SK-N-SH treated with all-trans-retinoic acid at 6 μM for 48 hours (cell line): ENCODE measurements around the gene LPIN2.

Experiments
- ATAC-seq: fragments of 200-7000 bp; cut with Tn5 transposase; 3 replicates; pipeline ENCODE4 v1.9.1; 2020; ENCODE audit warnings: mild to moderate bottlenecking, moderate library complexity
- ARNTL ChIP-seq: fragments of 450-650 bp; formaldehyde crosslinking; IDR thresholded peaks from 2 replicates; pipeline ENCODE4 v1.5.0; 2020; ENCODE audit warnings: low read depth, mild to moderate bottlenecking, moderate library complexity, borderline replicate concordance
- BACH2 ChIP-seq: fragments of 250-450 bp; sonication (Bioruptor Pico); IDR thresholded peaks from 2 replicates; pipeline ENCODE4 v1.9.0; 2021; ENCODE audit warnings: mild to moderate bottlenecking, borderline replicate concordance
- CREB5 ChIP-seq: fragments of 250-450 bp; sonication (Bioruptor Pico); IDR thresholded peaks from 2 replicates; pipeline ENCODE4 v1.5.1; 2020; ENCODE audit warnings: low read depth, mild to moderate bottlenecking, moderate library complexity
- CSDC2 ChIP-seq: fragments of 250-450 bp; sonication (Bioruptor Pico); IDR thresholded peaks from 2 replicates; pipeline ENCODE4 v1.5.0; 2020; ENCODE audit warnings: mild to moderate bottlenecking, moderate library complexity
- ESRRG ChIP-seq: fragments of 250-450 bp; sonication (Bioruptor Pico); IDR thresholded peaks from 2 replicates; pipeline ENCODE4 v1.6.1; 2021; ENCODE audit warnings: mild to moderate bottlenecking
- ISL1 ChIP-seq: fragments of 250-450 bp; sonication (Bioruptor Pico); IDR thresholded peaks from 2 replicates; pipeline ENCODE4 v2.1.2; 2022; ENCODE audit warnings: mild to moderate bottlenecking, moderate library complexity
- OSR1 ChIP-seq: fragments of 250-450 bp; sonication (Bioruptor Pico); IDR thresholded peaks from 2 replicates; pipeline ENCODE4 v1.8.0; 2022; ENCODE audit warnings: moderate library complexity, mild to moderate bottlenecking, inconsistent platforms
- RARB ChIP-seq: fragments of 250-450 bp; sonication (Bioruptor Pico); IDR thresholded peaks from 2 replicates; pipeline ENCODE4 v1.8.0; 2021; ENCODE audit warnings: mild to moderate bottlenecking, moderate library complexity
- SNAI2 ChIP-seq: fragments of 250-450 bp; sonication (Bioruptor Pico); IDR thresholded peaks from 2 replicates; pipeline ENCODE4 v1.5.0; 2020; ENCODE audit warnings: mild to moderate bottlenecking, moderate library complexity
- TCF4 ChIP-seq: fragments of 250-450 bp; sonication (Bioruptor Pico); IDR thresholded peaks from 2 replicates; pipeline ENCODE4 v1.8.0; 2021; ENCODE audit warnings: mild to moderate bottlenecking, moderate library complexity, borderline replicate concordance
- TOX ChIP-seq: fragments of 250-450 bp; sonication (Bioruptor Pico); IDR thresholded peaks from 2 replicates; pipeline ENCODE4 v1.8.0; 2021; ENCODE audit warnings: mild to moderate bottlenecking, moderate library complexity, borderline replicate concordance
- ZC3H10 ChIP-seq: fragments of 250-450 bp; sonication (Bioruptor Pico); IDR thresholded peaks from 2 replicates; pipeline ENCODE4 v1.5.1; 2021; ENCODE audit warnings: mild to moderate bottlenecking, moderate library complexity
- ZFP3 ChIP-seq: fragments of 250-450 bp; sonication (Bioruptor Pico); IDR thresholded peaks from 2 replicates; pipeline ENCODE4 v1.5.0; 2020; ENCODE audit warnings: mild to moderate bottlenecking, moderate library complexity
- ZFP30 ChIP-seq: fragments of 450-650 bp; formaldehyde crosslinking; IDR thresholded peaks from 2 replicates; pipeline ENCODE4 v1.5.0; 2022; ENCODE audit warnings: mild to moderate bottlenecking, moderate library complexity
- ZNF565 ChIP-seq: fragments of 450-650 bp; formaldehyde crosslinking; conservative IDR thresholded peaks from 2 replicates; pipeline ENCODE4 v1.5.0; 2020; ENCODE audit warnings: low read depth, mild to moderate bottlenecking, moderate library complexity
- ZNF70 ChIP-seq: fragments of 450-650 bp; formaldehyde crosslinking; IDR thresholded peaks from 2 replicates; pipeline ENCODE4 v1.5.0; 2020; ENCODE audit warnings: mild to moderate bottlenecking, moderate library complexity
- TF ChIP-seq, protein P1 (sequence below): fragments of 250-450 bp; sonication (Bioruptor Pico); IDR thresholded peaks from 2 replicates; pipeline ENCODE4 v1.8.0; 2021; ENCODE audit warnings: low read depth, mild to moderate bottlenecking, moderate library complexity, borderline replicate concordance
- TF ChIP-seq, protein P2 (sequence below): fragments of 250-450 bp; sonication (Bioruptor Pico); IDR thresholded peaks from 2 replicates; pipeline ENCODE4 v1.8.0; 2020; ENCODE audit warnings: mild to moderate bottlenecking, moderate library complexity, borderline replicate concordance

The LPIN2 gene

DNA sequence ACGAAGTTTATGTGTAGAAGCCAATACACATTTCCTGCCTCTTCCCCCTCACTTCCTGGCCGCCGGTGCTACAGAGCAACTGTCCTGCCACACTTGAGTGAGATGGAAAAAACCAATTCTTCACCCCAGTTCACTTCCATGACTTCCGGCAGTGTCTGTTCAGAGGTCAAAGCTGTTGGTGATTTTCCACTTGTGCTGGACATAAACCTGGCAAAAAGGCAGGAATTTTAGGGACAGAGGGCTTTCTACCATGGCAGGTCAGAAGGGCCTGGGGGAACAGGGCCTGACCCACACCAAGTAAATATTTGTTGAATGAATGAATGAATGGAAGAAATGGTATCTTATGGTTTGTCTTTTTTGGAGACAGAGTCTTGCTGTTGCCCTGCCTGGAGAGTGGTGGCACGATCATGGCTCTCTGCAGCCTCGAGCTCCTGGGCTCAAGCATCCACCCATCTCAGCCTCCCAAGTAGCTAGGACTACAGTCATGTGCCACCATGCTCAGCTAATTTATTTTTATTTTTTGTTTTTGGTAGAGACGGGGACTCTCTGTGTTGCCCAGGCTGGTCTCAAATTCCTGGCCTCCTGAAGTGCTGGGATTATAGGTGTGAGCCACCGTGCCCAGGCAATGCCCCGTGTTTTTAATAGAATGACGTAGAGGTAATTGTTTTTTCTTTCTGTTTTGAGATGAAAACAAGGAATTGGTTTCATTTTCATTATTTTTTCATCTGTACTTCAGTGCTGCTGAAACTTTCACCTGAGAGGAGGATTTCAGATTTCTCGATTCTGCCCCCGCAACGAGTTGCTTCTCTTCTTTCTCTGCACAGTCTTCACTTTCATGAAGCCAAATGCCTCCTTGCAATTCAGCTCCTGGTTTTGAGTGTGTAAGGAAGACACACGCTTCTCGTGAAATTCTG is 48.0 kb upstream of the LPIN2 start:
- ATAC-seq, result no peak

DNA sequence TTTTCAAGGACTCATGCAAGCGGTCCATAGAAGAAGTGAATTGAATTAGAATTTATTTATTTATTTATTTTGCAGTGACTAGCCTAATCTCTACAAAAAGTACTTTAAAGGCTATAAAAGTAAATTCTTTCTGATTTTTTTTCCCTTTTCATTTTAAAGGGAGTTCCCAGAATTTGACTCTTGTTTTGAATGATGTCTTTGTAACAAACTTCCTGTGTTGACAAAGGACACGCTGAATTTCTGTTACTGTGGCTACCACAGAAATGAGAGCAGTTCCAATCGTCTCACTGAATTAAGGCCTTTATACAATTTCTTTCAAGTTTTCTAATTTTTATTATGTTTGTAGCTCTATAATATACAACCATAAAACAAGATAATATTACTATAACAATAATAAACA is 46.3 kb upstream of the LPIN2 start:
- TF ChIP-seq, protein P1, sequence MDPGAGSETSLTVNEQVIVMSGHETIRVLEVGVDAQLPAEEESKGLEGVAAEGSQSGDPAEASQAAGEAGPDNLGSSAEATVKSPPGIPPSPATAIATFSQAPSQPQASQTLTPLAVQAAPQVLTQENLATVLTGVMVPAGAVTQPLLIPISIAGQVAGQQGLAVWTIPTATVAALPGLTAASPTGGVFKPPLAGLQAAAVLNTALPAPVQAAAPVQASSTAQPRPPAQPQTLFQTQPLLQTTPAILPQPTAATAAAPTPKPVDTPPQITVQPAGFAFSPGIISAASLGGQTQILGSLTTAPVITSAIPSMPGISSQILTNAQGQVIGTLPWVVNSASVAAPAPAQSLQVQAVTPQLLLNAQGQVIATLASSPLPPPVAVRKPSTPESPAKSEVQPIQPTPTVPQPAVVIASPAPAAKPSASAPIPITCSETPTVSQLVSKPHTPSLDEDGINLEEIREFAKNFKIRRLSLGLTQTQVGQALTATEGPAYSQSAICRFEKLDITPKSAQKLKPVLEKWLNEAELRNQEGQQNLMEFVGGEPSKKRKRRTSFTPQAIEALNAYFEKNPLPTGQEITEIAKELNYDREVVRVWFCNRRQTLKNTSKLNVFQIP (CRISPR knock-in tag), result no peak
- no peak for TF ChIP-seq RARB (CRISPR knock-in tag)
- ATAC-seq, result no peak

More for the DNA sequence above, 48.0 kb upstream of the LPIN2 start:
- TF ChIP-seq RARB (CRISPR knock-in tag), result no peak
- TF ChIP-seq ZC3H10, result no peak
- TF ChIP-seq ARNTL (CRISPR knock-in tag), result no peak
- TF ChIP-seq, protein P1 (CRISPR knock-in tag), result no peak
- TF ChIP-seq CSDC2, result no peak
- no peak for TF ChIP-seq OSR1
- no peak for TF ChIP-seq ESRRG
- TF ChIP-seq TCF4 (CRISPR knock-in tag), result no peak
- TF ChIP-seq ZNF565 (CRISPR knock-in tag), result no peak

GRCh38 chr18:3058328-3059191 is 45.6 kb upstream of the LPIN2 start:
- TF ChIP-seq ESRRG (no peak), ZFP30 (CRISPR knock-in tag) (no peak), ISL1 (CRISPR knock-in tag) (no peak), TOX (no peak), BACH2 (CRISPR knock-in tag) (no peak), RARB (CRISPR knock-in tag) (no peak), SNAI2 (CRISPR knock-in tag) (no peak), TCF4 (CRISPR knock-in tag) (no peak), ARNTL (CRISPR knock-in tag) (no peak), ZC3H10 (no peak), ZFP3 (CRISPR knock-in tag) (no peak), ZNF565 (CRISPR knock-in tag) (no peak), OSR1 (no peak), CREB5 (CRISPR knock-in tag) (no peak)
- TF ChIP-seq, protein P2, sequence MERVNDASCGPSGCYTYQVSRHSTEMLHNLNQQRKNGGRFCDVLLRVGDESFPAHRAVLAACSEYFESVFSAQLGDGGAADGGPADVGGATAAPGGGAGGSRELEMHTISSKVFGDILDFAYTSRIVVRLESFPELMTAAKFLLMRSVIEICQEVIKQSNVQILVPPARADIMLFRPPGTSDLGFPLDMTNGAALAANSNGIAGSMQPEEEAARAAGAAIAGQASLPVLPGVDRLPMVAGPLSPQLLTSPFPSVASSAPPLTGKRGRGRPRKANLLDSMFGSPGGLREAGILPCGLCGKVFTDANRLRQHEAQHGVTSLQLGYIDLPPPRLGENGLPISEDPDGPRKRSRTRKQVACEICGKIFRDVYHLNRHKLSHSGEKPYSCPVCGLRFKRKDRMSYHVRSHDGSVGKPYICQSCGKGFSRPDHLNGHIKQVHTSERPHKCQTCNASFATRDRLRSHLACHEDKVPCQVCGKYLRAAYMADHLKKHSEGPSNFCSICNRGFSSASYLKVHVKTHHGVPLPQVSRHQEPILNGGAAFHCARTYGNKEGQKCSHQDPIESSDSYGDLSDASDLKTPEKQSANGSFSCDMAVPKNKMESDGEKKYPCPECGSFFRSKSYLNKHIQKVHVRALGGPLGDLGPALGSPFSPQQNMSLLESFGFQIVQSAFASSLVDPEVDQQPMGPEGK, result no peak
- no peak for ATAC-seq

DNA sequence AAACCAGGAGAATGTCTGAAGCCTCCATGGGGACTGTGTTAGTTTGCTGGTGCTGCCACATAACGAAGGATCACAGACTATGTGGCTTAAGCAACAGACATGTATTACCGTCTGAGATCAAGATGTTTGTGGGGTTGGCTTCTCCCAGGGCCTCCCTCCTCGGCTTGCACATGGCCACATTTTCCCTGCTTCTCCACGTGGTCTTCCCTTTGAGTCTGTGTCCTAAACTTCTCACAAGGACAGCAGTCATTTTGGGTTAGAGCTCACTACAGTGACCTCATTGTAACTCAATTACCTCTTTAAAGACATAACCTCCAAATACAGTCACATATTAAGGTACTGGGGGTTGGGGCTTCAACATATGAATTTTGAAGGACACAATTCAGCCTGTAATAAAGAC is 44.6 kb upstream of the LPIN2 start:
- ATAC-seq, result no peak
- TF ChIP-seq, protein P2, result no peak
- no peak for TF ChIP-seq CSDC2
- TF ChIP-seq, protein P1 (CRISPR knock-in tag), result no peak
- TF ChIP-seq ZNF70 (CRISPR knock-in tag), result no peak
